ENCODE measurements around the gene TPP1.

TPP1 gene

GRCh38 chr11:6568191-6568918 lies 50.9 kb downstream of the TPP1 start:
- H3K4me3 ChIP-seq (ENCODE audit: low read depth, low read length), result no peak overlapping the region
- TF ChIP-seq, protein P1, sequence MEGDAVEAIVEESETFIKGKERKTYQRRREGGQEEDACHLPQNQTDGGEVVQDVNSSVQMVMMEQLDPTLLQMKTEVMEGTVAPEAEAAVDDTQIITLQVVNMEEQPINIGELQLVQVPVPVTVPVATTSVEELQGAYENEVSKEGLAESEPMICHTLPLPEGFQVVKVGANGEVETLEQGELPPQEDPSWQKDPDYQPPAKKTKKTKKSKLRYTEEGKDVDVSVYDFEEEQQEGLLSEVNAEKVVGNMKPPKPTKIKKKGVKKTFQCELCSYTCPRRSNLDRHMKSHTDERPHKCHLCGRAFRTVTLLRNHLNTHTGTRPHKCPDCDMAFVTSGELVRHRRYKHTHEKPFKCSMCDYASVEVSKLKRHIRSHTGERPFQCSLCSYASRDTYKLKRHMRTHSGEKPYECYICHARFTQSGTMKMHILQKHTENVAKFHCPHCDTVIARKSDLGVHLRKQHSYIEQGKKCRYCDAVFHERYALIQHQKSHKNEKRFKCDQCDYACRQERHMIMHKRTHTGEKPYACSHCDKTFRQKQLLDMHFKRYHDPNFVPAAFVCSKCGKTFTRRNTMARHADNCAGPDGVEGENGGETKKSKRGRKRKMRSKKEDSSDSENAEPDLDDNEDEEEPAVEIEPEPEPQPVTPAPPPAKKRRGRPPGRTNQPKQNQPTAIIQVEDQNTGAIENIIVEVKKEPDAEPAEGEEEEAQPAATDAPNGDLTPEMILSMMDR (IDR thresholded peaks at IDR 0.05; ENCODE audit: low read depth, low read length, missing control alignments), result no peak
- DNase-seq (ENCODE audit: low read depth), result no peak

- DNase-seq (ENCODE audit: low read depth), result no peak
- TF ChIP-seq, protein P1 (IDR thresholded peaks at IDR 0.05; ENCODE audit: low read depth, low read length, missing control alignments), result no peak
Measured at GRCh38 chr11:6567371-6567745, 51.9 kb downstream of the TPP1 start.

GRCh38 chr11:6566704-6567370 lies 52.4 kb downstream of the TPP1 start:
- no peak overlapping the region for H3K4me3 ChIP-seq (ENCODE audit: low read depth, low read length)
- no peak for DNase-seq (ENCODE audit: low read depth)
- TF ChIP-seq, protein P1 (IDR thresholded peaks at IDR 0.05; ENCODE audit: low read depth, low read length, missing control alignments), result no peak

More at GRCh38 chr11:6567371-6567745, 51.9 kb downstream of the TPP1 start:
- no peak overlapping the region for H3K4me3 ChIP-seq (ENCODE audit: low read depth, low read length)

DNA sequence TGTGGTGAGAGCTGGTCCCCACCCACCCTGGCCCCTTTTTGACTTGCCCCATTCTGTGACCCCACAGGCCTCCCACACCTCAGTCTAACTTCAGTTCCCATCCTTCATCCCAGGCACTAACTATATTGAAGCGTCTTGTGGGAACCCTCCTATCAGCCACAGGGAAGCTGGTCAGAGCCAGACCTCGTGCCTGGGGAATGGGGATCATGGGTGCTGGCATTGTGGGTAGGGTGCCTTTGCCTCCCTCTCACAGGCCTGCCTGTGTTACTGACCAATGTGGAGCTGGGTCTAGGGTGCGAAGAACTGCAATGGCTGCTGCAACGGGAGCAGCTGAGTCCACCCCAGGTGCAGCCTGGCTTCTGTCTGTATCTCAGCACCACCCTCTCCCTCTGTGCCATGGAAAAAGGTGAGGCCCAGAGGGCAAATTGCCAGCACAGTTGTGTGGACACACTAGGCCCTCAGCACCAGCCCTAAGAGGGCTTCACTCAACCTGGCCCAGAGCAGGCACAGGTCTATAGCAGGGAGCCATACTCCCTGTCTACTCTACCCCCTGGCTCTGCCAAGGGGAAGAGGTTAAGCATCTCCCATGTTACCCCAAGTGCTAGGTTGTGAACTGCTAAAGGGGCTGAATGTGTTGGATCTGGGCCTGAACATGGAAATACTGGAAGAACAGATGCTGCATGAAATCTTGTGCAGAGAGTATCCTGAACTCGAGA lies 53.1 kb downstream of the TPP1 start:
- TF ChIP-seq, protein P1 (IDR thresholded peaks at IDR 0.05; ENCODE audit: low read depth, low read length, missing control alignments), result no peak
- H3K4me3 ChIP-seq (ENCODE audit: low read depth, low read length), result no peak overlapping the region

DNA sequence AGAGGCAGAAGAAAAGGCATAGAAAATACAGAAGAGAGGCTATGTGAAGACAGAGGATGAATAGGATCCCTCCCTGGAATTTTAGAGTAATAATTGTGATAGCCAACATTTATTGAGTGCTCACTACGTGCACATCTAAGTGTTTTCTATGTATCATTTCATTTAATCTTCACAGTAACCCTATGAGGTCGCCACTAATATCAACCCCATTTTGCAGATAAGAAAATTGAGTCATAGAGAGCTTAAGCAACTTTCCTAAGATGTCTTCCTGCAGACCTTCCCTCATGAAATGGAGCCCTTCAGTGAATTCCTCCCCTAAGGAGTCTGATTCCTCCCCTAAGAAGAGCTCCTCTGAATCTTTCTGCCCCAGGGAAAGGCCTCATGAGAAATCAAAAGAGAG lies 53.9 kb downstream of the TPP1 start:
- no peak overlapping the region for H3K4me3 ChIP-seq (ENCODE audit: low read depth, low read length)
- DNase-seq (ENCODE audit: low read depth), result no peak
- TF ChIP-seq, protein P1 (IDR thresholded peaks at IDR 0.05; ENCODE audit: low read depth, low read length, missing control alignments), result no peak

More for the DNA sequence above, 53.1 kb downstream of the TPP1 start:
- no peak for DNase-seq (ENCODE audit: low read depth)

DNA sequence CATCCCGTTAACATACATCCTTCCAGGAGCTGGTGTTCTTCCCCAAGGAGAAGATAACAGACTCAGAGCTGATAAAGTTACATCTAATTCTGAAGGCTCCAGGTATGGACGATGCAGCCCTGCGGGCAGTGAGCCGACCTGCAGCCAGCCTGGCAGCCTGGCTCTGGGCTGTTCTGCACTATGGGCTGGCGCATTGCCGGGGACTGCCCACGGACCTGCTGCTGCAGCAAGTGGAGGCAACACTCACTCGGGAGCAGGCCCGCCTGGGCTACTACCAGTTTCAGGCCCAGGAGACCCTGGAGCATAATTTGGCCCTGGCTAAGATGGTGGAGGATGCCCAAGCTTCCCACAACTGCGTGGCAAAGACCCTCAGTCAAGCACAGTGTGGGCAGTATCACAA lies 55.6 kb downstream of the TPP1 start:
- TF ChIP-seq, protein P1 (IDR thresholded peaks at IDR 0.05; ENCODE audit: low read depth, low read length, missing control alignments), result no peak
- DNase-seq (ENCODE audit: low read depth), result no peak
- no peak overlapping the region for H3K4me3 ChIP-seq (ENCODE audit: low read depth, low read length)
